K562 (cell line): Measurements from ENCODE around the gene CAMSAP3. TPM values are rescaled to one million over a fixed set of nuclear protein-coding genes. Genes with fewer than 3 reads are reported as not detected.

Experiments
- ATF3 ChIP-seq, 2 experiments: fragments of 450-650 bp in 1 of 2; sonication (generic) in 1 of 2; formaldehyde crosslinking in 1 of 2; IDR thresholded peaks in 1 of 2; conservative IDR thresholded peaks in 1 of 2; 2 replicates each; pipeline versions ENCODE4 v1.6.1 to v1.8.1; 2016 to 2023; ENCODE audit warnings: mild to moderate bottlenecking in 2 of 2, moderate library complexity in 2 of 2, inconsistent platforms in 1 of 2, missing genetic modification reagents in 1 of 2
- CHAMP1 ChIP-seq: fragments of 450-650 bp; IDR thresholded peaks from 2 replicates; pipeline ENCODE4 v1.6.1; 2016; ENCODE audit warnings: mild to moderate bottlenecking
- DLX4 ChIP-seq: fragments of 250-450 bp; sonication (Bioruptor Pico); IDR thresholded peaks from 2 replicates; pipeline ENCODE4 v1.6.1; 2021; ENCODE audit warnings: mild to moderate bottlenecking
- ELF4 ChIP-seq: fragments of 450-650 bp; formaldehyde crosslinking; IDR thresholded peaks from 2 replicates; pipeline ENCODE4 v1.4.0; 2022; ENCODE audit warnings: missing genetic modification characterization
- EP400 ChIP-seq: fragments of 450-650 bp; IDR thresholded peaks from 2 replicates; pipeline ENCODE4 v1.6.1; 2017; ENCODE audit warnings: antibody characterized with exemption, mild to moderate bottlenecking, moderate library complexity
- HLTF ChIP-seq: fragments of 450-650 bp; IDR thresholded peaks from 2 replicates; pipeline ENCODE4 v1.6.1; 2016
- KAT8 ChIP-seq: fragments of 450-650 bp; IDR thresholded peaks from 2 replicates; pipeline ENCODE4 v1.6.1; 2016; ENCODE audit warnings: low read depth, mild to moderate bottlenecking
- MTA3 ChIP-seq: fragments of 450-650 bp; formaldehyde crosslinking; IDR thresholded peaks from 2 replicates; pipeline ENCODE4 v1.6.1; 2017; ENCODE audit warnings: mild to moderate bottlenecking, borderline replicate concordance
- NFIX ChIP-seq: fragments of 250-450 bp; sonication (Bioruptor Pico); IDR thresholded peaks from 2 replicates; pipeline ENCODE4 v1.4.0; 2020; ENCODE audit warnings: low read depth, mild to moderate bottlenecking, moderate library complexity
- NR1H2 ChIP-seq: sonication (generic); formaldehyde crosslinking; IDR thresholded peaks from 2 replicates; pipeline ENCODE4 v1.4.0; 2020; ENCODE audit warnings: mild to moderate bottlenecking, missing genetic modification reagents
- NR4A1 ChIP-seq, 2 experiments: fragments of 250-450 bp in 1 of 2; fragments of 450-650 bp in 1 of 2; sonication (Bioruptor Pico) in 1 of 2; IDR thresholded peaks; 2 replicates each; pipeline versions ENCODE4 v1.4.0 to v1.6.1; 2016 to 2020; ENCODE audit warnings: mild to moderate bottlenecking in 2 of 2, missing compliant biosample characterization in 1 of 2, missing genetic modification characterization in 1 of 2, moderate library complexity in 1 of 2
- POLR2AphosphoS5 ChIP-seq: IDR thresholded peaks from 2 replicates; pipeline ENCODE4 v1.6.1; 2011; ENCODE audit warnings: mild to moderate bottlenecking, low read depth, low read length, moderate library complexity; ENCODE audit not compliant: control insufficient read depth, insufficient read depth
- SP1 ChIP-seq: sonication (generic); formaldehyde crosslinking; IDR thresholded peaks from 2 replicates; pipeline ENCODE4 v1.8.1; 2022; ENCODE audit warnings: mild to moderate bottlenecking, missing genetic modification reagents
- SPI1 ChIP-seq: IDR thresholded peaks from 2 replicates; pipeline ENCODE4 v1.6.1; 2011; ENCODE audit warnings: low read depth, low read length, control low read depth, borderline replicate concordance
- ZBTB7A ChIP-seq: IDR thresholded peaks from 2 replicates; pipeline ENCODE4 v1.6.1; 2011; ENCODE audit warnings: low read depth, mild to moderate bottlenecking, low read length, moderate library complexity, borderline replicate concordance; ENCODE audit not compliant: control insufficient read depth
- ZFP36 ChIP-seq: fragments of 150-350 bp; IDR thresholded peaks from 2 replicates; pipeline ENCODE4 v1.6.1; 2018; ENCODE audit warnings: low read length, low read depth; ENCODE audit not compliant: partially characterized antibody
- ZKSCAN8 ChIP-seq: fragments of 200-800 bp; sonication (Bioruptor generic); IDR thresholded peaks from 2 replicates; pipeline ENCODE4 v1.6.1; 2016; ENCODE audit warnings: missing genetic modification characterization, missing compliant biosample characterization
- ZNF445 ChIP-seq: fragments of 250-450 bp; sonication (Bioruptor Pico); IDR thresholded peaks from 2 replicates; pipeline ENCODE4 v1.4.0; 2020; ENCODE audit warnings: low read depth, mild to moderate bottlenecking, moderate library complexity
- ZNF75A ChIP-seq: fragments of 450-650 bp; formaldehyde crosslinking; IDR thresholded peaks from 2 replicates; pipeline ENCODE4 v1.4.0; 2020; ENCODE audit warnings: mild to moderate bottlenecking
- polyA plus RNA-seq, 8 experiments: library from polyadenylated mRNA; depleted of rRNA in 4 of 8; stranded (reverse) in 5 of 8; unstranded in 3 of 8; fragments of >200 nt; fragmentation: Nextera tagmentation in 2 of 8; fragmentation: Illumina TruSeq in 1 of 8; extraction: Ambion mirVana in 2 of 8; extraction: Trizol in 1 of 8; gene quantifications; 2 replicates each; pipeline versions ENCODE4 v1.2.1 to v1.2.3, GENCODE V29; 2011 to 2014; ENCODE audit warnings: inconsistent platforms in 1 of 8, missing spikeins in 1 of 8
- total RNA-seq, 7 experiments: library from RNA; depleted of rRNA in 6 of 7; stranded (reverse); fragments of >200 nt in 6 of 7; fragmentation: Illumina TruSeq in 2 of 7; extraction: Trizol in 2 of 7; gene quantifications; 2 replicates each; pipeline versions ENCODE4 v1.2.1 to v1.2.3, GENCODE V29; 2011 to 2021; ENCODE audit warnings: low replicate concordance in 1 of 7
- TF ChIP-seq, protein P1 (sequence below): sonication (generic); formaldehyde crosslinking; IDR thresholded peaks from 2 replicates; pipeline ENCODE4 v1.8.1; 2023; ENCODE audit warnings: mild to moderate bottlenecking, missing genetic modification reagents
- TF ChIP-seq, protein P2 (sequence below): sonication (generic); formaldehyde crosslinking; IDR thresholded peaks from 2 replicates; pipeline ENCODE4 v1.9.0; 2022; ENCODE audit warnings: mild to moderate bottlenecking, missing genetic modification reagents

Gene CAMSAP3
- total and polyA plus RNA-seq, 9 of the 15 experiments (the other 6 are each of a cell fraction or from before 2014, with no cell fraction given) = 0.01 to 0.89 (median 0.22) TPM; not detected in 1

DNA sequence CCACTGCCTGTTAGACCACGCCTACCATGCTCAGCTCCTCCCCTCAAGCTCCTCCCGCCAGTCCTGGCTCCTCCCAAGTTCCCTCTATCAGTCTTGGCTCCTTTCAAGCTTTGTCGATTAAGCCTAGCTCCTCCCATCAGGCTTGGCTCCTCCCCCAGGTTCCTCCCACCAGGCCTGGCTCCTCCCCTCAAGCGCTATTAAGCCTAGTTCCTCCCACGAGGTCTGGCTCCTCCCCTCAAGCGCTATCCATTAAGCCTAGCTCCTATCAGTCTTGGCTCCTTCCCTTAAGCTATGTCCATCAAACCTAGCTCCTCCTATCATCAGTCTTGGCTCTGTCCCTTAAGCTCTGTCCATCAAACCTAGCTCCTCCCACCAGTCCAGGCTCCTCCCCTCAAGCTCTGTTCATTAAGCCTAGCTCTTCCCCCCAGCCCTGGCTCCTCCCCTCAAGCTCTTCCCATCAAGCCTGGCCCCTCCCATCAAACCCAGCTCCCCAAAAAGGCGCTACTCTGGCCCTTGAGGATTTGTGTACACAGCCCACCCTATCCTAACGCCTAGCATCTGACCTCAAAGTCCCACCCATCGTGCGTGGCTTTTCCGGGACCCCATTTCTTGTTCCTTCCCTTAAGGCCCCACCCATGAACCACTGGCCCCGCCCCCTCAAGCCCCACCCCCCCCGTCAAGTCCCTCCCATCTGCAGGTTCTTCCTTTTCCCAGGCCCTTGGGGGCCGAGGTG, 10.0 kb downstream of the CAMSAP3 start (continued):
- TF ChIP-seq, protein P1, sequence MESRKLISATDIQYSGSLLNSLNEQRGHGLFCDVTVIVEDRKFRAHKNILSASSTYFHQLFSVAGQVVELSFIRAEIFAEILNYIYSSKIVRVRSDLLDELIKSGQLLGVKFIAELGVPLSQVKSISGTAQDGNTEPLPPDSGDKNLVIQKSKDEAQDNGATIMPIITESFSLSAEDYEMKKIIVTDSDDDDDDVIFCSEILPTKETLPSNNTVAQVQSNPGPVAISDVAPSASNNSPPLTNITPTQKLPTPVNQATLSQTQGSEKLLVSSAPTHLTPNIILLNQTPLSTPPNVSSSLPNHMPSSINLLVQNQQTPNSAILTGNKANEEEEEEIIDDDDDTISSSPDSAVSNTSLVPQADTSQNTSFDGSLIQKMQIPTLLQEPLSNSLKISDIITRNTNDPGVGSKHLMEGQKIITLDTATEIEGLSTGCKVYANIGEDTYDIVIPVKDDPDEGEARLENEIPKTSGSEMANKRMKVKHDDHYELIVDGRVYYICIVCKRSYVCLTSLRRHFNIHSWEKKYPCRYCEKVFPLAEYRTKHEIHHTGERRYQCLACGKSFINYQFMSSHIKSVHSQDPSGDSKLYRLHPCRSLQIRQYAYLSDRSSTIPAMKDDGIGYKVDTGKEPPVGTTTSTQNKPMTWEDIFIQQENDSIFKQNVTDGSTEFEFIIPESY = no peak
- TF ChIP-seq MTA3 = no peak; the same call in 1 of the 2 replicates
- peak; percentile 72 for TF ChIP-seq SPI1
- no peak for TF ChIP-seq EP400
- TF ChIP-seq ELF4 = peak; percentile 36; the same call in 1 of the 2 replicates
- no peak for TF ChIP-seq ATF3 (IDR thresholded peaks at IDR 0.05)
- TF ChIP-seq ATF3 (CRISPR knock-in tag; conservative IDR thresholded peaks at IDR 0.05) = no peak
- no peak for TF ChIP-seq NFIX
- no peak for TF ChIP-seq CHAMP1
- TF ChIP-seq, protein P2, sequence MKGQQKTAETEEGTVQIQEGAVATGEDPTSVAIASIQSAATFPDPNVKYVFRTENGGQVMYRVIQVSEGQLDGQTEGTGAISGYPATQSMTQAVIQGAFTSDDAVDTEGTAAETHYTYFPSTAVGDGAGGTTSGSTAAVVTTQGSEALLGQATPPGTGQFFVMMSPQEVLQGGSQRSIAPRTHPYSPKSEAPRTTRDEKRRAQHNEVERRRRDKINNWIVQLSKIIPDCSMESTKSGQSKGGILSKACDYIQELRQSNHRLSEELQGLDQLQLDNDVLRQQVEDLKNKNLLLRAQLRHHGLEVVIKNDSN (CRISPR knock-in tag) = no peak
- no peak for TF ChIP-seq KAT8
- TF ChIP-seq ZKSCAN8 (CRISPR knock-in tag) = no peak
- no peak for TF ChIP-seq NR4A1 (CRISPR knock-in tag; IDR thresholded peaks at IDR 0.05)
- TF ChIP-seq NR4A1 (tag; IDR thresholded peaks at IDR 0.05) = no peak
- TF ChIP-seq SP1 = peak; percentile 78; the same call in 1 of the 2 replicates
- TF ChIP-seq ZBTB7A = no peak
- no peak for TF ChIP-seq DLX4 (CRISPR knock-in tag)
- TF ChIP-seq ZFP36 = no peak
- TF ChIP-seq HLTF = no peak
- no peak for TF ChIP-seq POLR2AphosphoS5
- no peak for TF ChIP-seq ZNF75A (CRISPR knock-in tag)
- no peak for TF ChIP-seq ZNF445 (CRISPR knock-in tag)
- no peak for TF ChIP-seq NR1H2 (CRISPR knock-in tag)
